Panc1 (cell line): Measurements from ENCODE around the gene TSPAN5. TPM values are rescaled to one million over a fixed set of nuclear protein-coding genes. Genes with fewer than 3 reads are reported as not detected.

Experiments
- ATAC-seq: fragments of 200-7000 bp; cut with Tn5 transposase; 2 replicates; pipeline ENCODE4 v1.9.1; 2020; ENCODE audit warnings: mild to moderate bottlenecking, moderate library complexity
- BruUV-seq: library from RNA; stranded (reverse); fragments of 400-500 nt; replicated peaks from 2 replicates; lab custom pipeline; 2021; lab: Mats Ljungman, UMichigan
- CTCF ChIA-PET: fragments of 300-600 bp; sonication (Branson Sonifier 250); formaldehyde crosslinking; loops from one replicate; lab custom pipeline; 2022; ENCODE audit warnings: antibody characterized with exemption; lab: Charles Lee
- POLR2A ChIA-PET: fragments of 300-600 bp; sonication (Branson Sonifier 250); formaldehyde crosslinking; loops from one replicate; lab custom pipeline; 2022; ENCODE audit warnings: antibody characterized with exemption; lab: Charles Lee
- DNase-seq: peaks from one replicate; pipeline ENCODE4 v3.0.0-alpha.2; 2010; ENCODE audit warnings: low read depth, low spot score
- H3K27ac ChIP-seq: 2 replicates; pipeline ENCODE4 v1.5.1; 2011; ENCODE audit warnings: mild to moderate bottlenecking, low read length, inconsistent platforms
- H3K27me3 ChIP-seq: fragments of 200-500 bp; sonication (Bioruptor generic); 2 replicates; pipeline ENCODE4 v1.6.0; 2014; ENCODE audit warnings: low read length, inconsistent platforms; ENCODE audit not compliant: control insufficient read depth, insufficient read depth
- H3K36me3 ChIP-seq: fragments of 200-500 bp; sonication (Bioruptor generic); 2 replicates; pipeline ENCODE4 v1.5.1; 2014; ENCODE audit warnings: inconsistent platforms, mild to moderate bottlenecking, low read length, moderate library complexity; ENCODE audit not compliant: control insufficient read depth, insufficient read depth
- H3K4me1 ChIP-seq: 2 replicates; pipeline ENCODE4 v1.5.1; 2011; ENCODE audit warnings: inconsistent platforms, mild to moderate bottlenecking, low read length, moderate library complexity; ENCODE audit not compliant: control insufficient read depth, insufficient read depth
- H3K4me3 ChIP-seq, 2 experiments: 2 replicates each; pipeline ENCODE4 v1.5.1; 2011 to 2012; ENCODE audit warnings: low read depth in 2 of 2, low read length in 2 of 2, mild to moderate bottlenecking in 2 of 2, inconsistent platforms in 1 of 2, moderate library complexity in 1 of 2
- H3K9me3 ChIP-seq: fragments of 200-500 bp; sonication (Bioruptor generic); 2 replicates; pipeline ENCODE4 v1.5.1; 2014; ENCODE audit warnings: low read depth, mild to moderate bottlenecking, inconsistent platforms, low read length, moderate library complexity; ENCODE audit not compliant: control insufficient read depth, insufficient read depth
- CTCF ChIP-seq: fragments of 450-650 bp; IDR thresholded peaks from 2 replicates; pipeline ENCODE4 v1.5.1; 2017; ENCODE audit warnings: mild to moderate bottlenecking
- POLR2AphosphoS5 ChIP-seq: IDR thresholded peaks from 2 replicates; pipeline ENCODE4 v1.6.1; 2012; ENCODE audit warnings: mild to moderate bottlenecking, low read depth, low read length, moderate library complexity
- SIN3A ChIP-seq: IDR thresholded peaks from 2 replicates; pipeline ENCODE4 v1.6.1; 2012; ENCODE audit warnings: low read depth, mild to moderate bottlenecking, low read length, moderate library complexity, borderline replicate concordance; ENCODE audit not compliant: insufficient read depth
- TCF7L2 ChIP-seq: IDR thresholded peaks from 2 replicates; pipeline ENCODE4 v1.6.1; 2011; ENCODE audit warnings: mild to moderate bottlenecking, low read depth, low read length, inconsistent platforms
- in situ Hi-C: cut with HindIII; loops from 2 replicates; pipeline ENCODE4 v1.10.0; 2016; ENCODE audit warnings: low sequenced_read_pairs, low pct_unique_long_range_greater_than_20kb
- intact Hi-C: fragments of 100-400 bp; cut with micrococcal nuclease; formaldehyde crosslinking; loops from one replicate; pipeline ENCODE4 v1.10.0; 2022; ENCODE audit not compliant: unreplicated experiment
- total RNA-seq: library from RNA; stranded (reverse); gene quantifications from one replicate; pipeline ENCODE4 v1.2.1, GENCODE V29; 2021; ENCODE audit not compliant: unreplicated experiment
- TF ChIP-seq, protein P1 (sequence below), 2 experiments: IDR thresholded peaks; 2 replicates each; pipeline ENCODE4 v1.6.1; 2011 to 2012; ENCODE audit warnings: low read depth in 2 of 2, control low read depth in 1 of 2, low read length in 1 of 2, mild to moderate bottlenecking in 1 of 2, moderate library complexity in 1 of 2; ENCODE audit not compliant: insufficient read depth in 1 of 2

The TSPAN5 gene
- total RNA-seq, 1 experiment from 2014 or later = 61.9 TPM

- in situ Hi-C loops = no loop called here
- no peak for TF ChIP-seq POLR2AphosphoS5
- TF ChIP-seq, protein P1, sequence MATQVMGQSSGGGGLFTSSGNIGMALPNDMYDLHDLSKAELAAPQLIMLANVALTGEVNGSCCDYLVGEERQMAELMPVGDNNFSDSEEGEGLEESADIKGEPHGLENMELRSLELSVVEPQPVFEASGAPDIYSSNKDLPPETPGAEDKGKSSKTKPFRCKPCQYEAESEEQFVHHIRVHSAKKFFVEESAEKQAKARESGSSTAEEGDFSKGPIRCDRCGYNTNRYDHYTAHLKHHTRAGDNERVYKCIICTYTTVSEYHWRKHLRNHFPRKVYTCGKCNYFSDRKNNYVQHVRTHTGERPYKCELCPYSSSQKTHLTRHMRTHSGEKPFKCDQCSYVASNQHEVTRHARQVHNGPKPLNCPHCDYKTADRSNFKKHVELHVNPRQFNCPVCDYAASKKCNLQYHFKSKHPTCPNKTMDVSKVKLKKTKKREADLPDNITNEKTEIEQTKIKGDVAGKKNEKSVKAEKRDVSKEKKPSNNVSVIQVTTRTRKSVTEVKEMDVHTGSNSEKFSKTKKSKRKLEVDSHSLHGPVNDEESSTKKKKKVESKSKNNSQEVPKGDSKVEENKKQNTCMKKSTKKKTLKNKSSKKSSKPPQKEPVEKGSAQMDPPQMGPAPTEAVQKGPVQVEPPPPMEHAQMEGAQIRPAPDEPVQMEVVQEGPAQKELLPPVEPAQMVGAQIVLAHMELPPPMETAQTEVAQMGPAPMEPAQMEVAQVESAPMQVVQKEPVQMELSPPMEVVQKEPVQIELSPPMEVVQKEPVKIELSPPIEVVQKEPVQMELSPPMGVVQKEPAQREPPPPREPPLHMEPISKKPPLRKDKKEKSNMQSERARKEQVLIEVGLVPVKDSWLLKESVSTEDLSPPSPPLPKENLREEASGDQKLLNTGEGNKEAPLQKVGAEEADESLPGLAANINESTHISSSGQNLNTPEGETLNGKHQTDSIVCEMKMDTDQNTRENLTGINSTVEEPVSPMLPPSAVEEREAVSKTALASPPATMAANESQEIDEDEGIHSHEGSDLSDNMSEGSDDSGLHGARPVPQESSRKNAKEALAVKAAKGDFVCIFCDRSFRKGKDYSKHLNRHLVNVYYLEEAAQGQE (IDR thresholded peaks at IDR 0.05; ENCODE audit: insufficient read depth in 1 of 2, low read depth in 2 of 2, low read length in 1 of 2) = no peak
- no peak for TF ChIP-seq TCF7L2
- TF ChIP-seq CTCF = no peak
- no peak for TF ChIP-seq SIN3A
- H3K4me1 ChIP-seq = peaks cover 4% of the 10 kb centered on the region; the same call in 1 of the 2 replicates
- ATAC-seq (no peak), DNase-seq (no peak)
- no peaks in the 10 kb centered on the region for H3K27me3 ChIP-seq
- intact Hi-C loops = no loop called here
- H3K4me3 ChIP-seq = no peak overlapping the region
- H3K9me3 ChIP-seq = no peaks in the 10 kb centered on the region
- H3K36me3 ChIP-seq = no peaks in the 10 kb centered on the region
- ChIA-PET CTCF (no interaction called here), POLR2A (no interaction called here)
- H3K27ac ChIP-seq = no peak overlapping the region
- no TSS peak for BruUV-seq
Measured at GRCh38 chr4:98560321-98560720, 98.1 kb downstream of the TSPAN5 start.

DNA sequence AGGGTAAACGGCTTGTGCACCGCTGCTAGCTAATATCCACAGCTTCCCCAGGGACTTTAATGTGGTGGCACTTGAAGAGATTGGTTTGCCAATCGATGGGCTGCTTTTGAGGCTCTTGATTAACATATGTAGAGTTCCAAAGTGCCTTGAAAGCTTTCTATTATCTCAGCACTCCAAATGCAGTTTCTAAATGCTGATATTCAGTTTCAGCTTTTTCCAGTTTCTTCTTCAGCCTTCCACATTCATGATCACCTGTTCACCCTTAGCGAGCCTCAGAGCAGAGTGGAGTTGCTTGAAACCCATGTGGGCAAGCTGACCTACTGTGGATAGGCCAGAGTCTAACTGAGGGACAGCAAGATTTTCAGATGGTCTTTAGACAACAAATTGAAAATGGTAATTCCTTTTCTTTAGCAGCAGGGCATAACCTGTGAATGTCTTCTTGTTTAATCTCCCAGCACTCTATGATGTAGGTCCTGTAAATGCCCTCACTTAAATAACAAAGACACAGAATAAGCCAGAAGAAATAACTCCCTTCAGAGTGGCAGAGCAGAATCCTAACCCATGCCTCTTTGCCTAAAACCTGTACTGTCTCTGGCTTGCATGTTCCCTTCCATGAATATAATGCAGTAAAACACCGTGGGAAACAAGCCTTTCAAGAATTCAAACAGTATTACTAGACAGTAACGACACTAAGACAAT is 99.8 kb downstream of the TSPAN5 start:
- Histone ChIP-seq H3K4me1 (peaks cover 4% of the 10 kb centered on the region; the same call in 1 of the 2 replicates), H3K36me3 (no peaks in the 10 kb centered on the region), H3K27me3 (no peaks in the 10 kb centered on the region), H3K4me3 (no peak overlapping the region), H3K9me3 (no peaks in the 10 kb centered on the region), H3K27ac (no peak overlapping the region; the same call in 1 of the 2 replicates)
- intact Hi-C loops (no loop called here), in situ Hi-C loops (no loop called here)
- CTCF ChIA-PET = no interaction called here
- TF ChIP-seq SIN3A = no peak
- TF ChIP-seq TCF7L2 = no peak
- no peak for TF ChIP-seq CTCF
- TF ChIP-seq, protein P1 (IDR thresholded peaks at IDR 0.05; ENCODE audit: insufficient read depth in 1 of 2, low read depth in 2 of 2, low read length in 1 of 2) = no peak
- TF ChIP-seq POLR2AphosphoS5 = no peak
- POLR2A ChIA-PET = no interaction called here
- DNase-seq (no peak), ATAC-seq (peak; percentile 30; the same call in 1 of the 2 replicates)
- BruUV-seq = no TSS peak
